Transverse colon (tissue), 3 donors: ENCODE results near the gene CD70.

Source experiments
- EP300 ChIP-seq: sonication (generic); formaldehyde crosslinking; IDR thresholded peaks from one replicate; pipeline ENCODE4 v1.6.1; 2017; ENCODE audit warnings: antibody characterized with exemption, low read depth
- POLR2A ChIP-seq: fragments of 450-650 bp; IDR thresholded peaks from one replicate; pipeline ENCODE4 v1.6.1; 2016; ENCODE audit warnings: antibody characterized with exemption, mild to moderate bottlenecking, moderate library complexity
- TF ChIP-seq, protein P1 (sequence below), 5 experiments: fragments of 200-600 bp in 3 of 5; fragments of 450-650 bp in 2 of 5; sonication (generic) in 3 of 5; IDR thresholded peaks; 1 replicate in 2 of 5; 2 replicates in 3 of 5; pipeline ENCODE4 v1.5.1; 2016 to 2017; ENCODE audit warnings: antibody characterized with exemption in 5 of 5, inconsistent platforms in 3 of 5, mild to moderate bottlenecking in 2 of 5, moderate library complexity in 1 of 5

DNA sequence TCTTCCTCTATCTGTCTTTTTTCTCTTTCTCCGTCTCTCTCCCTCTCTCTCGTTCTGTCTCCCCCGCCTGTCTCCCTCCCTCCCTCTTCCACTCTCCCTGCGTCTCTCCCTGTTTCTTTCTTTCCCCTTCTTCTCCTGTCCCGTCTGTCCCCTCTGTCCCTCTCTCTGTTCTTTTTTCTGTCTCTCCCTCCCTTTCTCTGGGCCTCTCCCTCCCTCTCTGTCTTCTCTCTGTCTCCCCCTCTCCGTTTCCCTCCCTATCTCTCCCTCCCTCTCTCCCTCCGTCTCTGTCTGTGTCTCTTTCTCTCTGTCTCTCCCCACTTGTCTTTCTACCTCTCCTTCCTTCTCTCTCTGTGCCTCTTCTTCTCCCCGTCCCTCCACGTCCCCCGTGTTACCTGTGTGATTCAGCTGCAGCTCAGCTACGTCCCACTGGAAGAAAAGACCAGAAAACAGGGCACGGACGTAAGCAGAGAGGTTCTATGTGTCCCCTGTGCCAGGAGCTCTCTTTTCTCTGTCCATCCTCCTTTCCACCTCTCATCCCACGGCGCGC is 1.2 kb downstream of the CD70 start:
- TF ChIP-seq POLR2A (no peak), EP300 (no peak)
- TF ChIP-seq, protein P1, sequence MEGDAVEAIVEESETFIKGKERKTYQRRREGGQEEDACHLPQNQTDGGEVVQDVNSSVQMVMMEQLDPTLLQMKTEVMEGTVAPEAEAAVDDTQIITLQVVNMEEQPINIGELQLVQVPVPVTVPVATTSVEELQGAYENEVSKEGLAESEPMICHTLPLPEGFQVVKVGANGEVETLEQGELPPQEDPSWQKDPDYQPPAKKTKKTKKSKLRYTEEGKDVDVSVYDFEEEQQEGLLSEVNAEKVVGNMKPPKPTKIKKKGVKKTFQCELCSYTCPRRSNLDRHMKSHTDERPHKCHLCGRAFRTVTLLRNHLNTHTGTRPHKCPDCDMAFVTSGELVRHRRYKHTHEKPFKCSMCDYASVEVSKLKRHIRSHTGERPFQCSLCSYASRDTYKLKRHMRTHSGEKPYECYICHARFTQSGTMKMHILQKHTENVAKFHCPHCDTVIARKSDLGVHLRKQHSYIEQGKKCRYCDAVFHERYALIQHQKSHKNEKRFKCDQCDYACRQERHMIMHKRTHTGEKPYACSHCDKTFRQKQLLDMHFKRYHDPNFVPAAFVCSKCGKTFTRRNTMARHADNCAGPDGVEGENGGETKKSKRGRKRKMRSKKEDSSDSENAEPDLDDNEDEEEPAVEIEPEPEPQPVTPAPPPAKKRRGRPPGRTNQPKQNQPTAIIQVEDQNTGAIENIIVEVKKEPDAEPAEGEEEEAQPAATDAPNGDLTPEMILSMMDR (IDR thresholded peaks at IDR 0.05) = no peak
